Glutamatergic neuron (in vitro differentiated cells): Measurements from ENCODE around the gene SLC24A3. TPM values are rescaled to one million over a fixed set of nuclear protein-coding genes. Genes with fewer than 3 reads are reported as not detected.

ENCODE experiments used
- DNase-seq: peaks from one replicate; pipeline ENCODE4 v3.0.0; 2022
- H3K27ac Mint-ChIP-seq: one replicate; pipeline ENCODE4 v1.8.0; 2020; ENCODE audit warnings: mild to moderate bottlenecking, mixed read lengths, inconsistent platforms; ENCODE audit not compliant: unreplicated experiment
- H3K27me3 Mint-ChIP-seq: one replicate; pipeline ENCODE4 v1.8.0; 2020; ENCODE audit warnings: mild to moderate bottlenecking, moderate library complexity, mixed read lengths, inconsistent platforms; ENCODE audit not compliant: unreplicated experiment
- H3K36me3 Mint-ChIP-seq: one replicate; pipeline ENCODE4 v1.8.0; 2020; ENCODE audit warnings: mild to moderate bottlenecking, mixed read lengths, inconsistent platforms; ENCODE audit not compliant: unreplicated experiment
- H3K4me1 Mint-ChIP-seq: one replicate; pipeline ENCODE4 v1.8.0; 2020; ENCODE audit warnings: mild to moderate bottlenecking, low read depth, mixed read lengths, inconsistent platforms; ENCODE audit not compliant: unreplicated experiment
- H3K4me3 Mint-ChIP-seq: one replicate; pipeline ENCODE4 v1.8.0; 2020; ENCODE audit warnings: mild to moderate bottlenecking, mixed read lengths, inconsistent platforms; ENCODE audit not compliant: unreplicated experiment
- H3K9me3 Mint-ChIP-seq: one replicate; pipeline ENCODE4 v1.8.0; 2020; ENCODE audit warnings: mild to moderate bottlenecking, moderate library complexity, mixed read lengths, inconsistent platforms; ENCODE audit not compliant: unreplicated experiment
- total RNA-seq: library from RNA; stranded (reverse); fragmentation: NEBNext Ultra II Directional; extraction: Animal tissue kit (Norgen Biotek cat#: 25700); gene quantifications from one replicate; pipeline ENCODE4 v1.2.1, GENCODE V29; 2021; ENCODE audit not compliant: unreplicated experiment
- TF ChIP-seq, protein P1 (sequence below): fragments of 200-600 bp; sonication (generic); IDR thresholded peaks from one replicate; pipeline ENCODE4 v1.5.0; 2021; ENCODE audit not compliant: partially characterized antibody, unreplicated experiment

The SLC24A3 gene
- total RNA-seq, 1 donor from 2014 or later = 9.7 TPM

DNA sequence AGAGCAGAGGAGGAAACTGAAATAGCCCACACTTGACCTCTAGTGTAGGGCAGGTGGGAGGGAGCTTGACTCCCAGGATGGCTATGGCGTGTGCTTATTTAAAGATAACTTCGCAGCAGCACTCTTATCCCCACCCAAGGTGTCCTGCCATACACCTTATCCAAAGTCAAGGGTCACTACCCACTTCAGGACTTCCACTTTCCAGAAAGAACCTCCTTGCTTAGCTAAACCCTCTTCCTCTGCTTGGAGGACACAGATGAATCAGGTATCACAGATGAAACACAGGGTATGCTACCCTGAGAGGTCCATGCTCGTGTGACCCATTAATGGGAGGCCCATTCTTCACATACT, 547.9 kb downstream of the SLC24A3 start:
- peaks cover 5% of the 10 kb centered on the region for H3K36me3 Mint-ChIP-seq
- H3K9me3 Mint-ChIP-seq = peaks cover 12% of the 10 kb centered on the region
- peaks cover 8% of the 10 kb centered on the region for H3K27me3 Mint-ChIP-seq
- H3K27ac Mint-ChIP-seq = no peak overlapping the region
- H3K4me3 Mint-ChIP-seq = peak overlapping the region; percentile 31
- TF ChIP-seq, protein P1, sequence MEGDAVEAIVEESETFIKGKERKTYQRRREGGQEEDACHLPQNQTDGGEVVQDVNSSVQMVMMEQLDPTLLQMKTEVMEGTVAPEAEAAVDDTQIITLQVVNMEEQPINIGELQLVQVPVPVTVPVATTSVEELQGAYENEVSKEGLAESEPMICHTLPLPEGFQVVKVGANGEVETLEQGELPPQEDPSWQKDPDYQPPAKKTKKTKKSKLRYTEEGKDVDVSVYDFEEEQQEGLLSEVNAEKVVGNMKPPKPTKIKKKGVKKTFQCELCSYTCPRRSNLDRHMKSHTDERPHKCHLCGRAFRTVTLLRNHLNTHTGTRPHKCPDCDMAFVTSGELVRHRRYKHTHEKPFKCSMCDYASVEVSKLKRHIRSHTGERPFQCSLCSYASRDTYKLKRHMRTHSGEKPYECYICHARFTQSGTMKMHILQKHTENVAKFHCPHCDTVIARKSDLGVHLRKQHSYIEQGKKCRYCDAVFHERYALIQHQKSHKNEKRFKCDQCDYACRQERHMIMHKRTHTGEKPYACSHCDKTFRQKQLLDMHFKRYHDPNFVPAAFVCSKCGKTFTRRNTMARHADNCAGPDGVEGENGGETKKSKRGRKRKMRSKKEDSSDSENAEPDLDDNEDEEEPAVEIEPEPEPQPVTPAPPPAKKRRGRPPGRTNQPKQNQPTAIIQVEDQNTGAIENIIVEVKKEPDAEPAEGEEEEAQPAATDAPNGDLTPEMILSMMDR = no peak
- peaks cover 52% of the 10 kb centered on the region for H3K4me1 Mint-ChIP-seq
- DNase-seq = no peak

DNA sequence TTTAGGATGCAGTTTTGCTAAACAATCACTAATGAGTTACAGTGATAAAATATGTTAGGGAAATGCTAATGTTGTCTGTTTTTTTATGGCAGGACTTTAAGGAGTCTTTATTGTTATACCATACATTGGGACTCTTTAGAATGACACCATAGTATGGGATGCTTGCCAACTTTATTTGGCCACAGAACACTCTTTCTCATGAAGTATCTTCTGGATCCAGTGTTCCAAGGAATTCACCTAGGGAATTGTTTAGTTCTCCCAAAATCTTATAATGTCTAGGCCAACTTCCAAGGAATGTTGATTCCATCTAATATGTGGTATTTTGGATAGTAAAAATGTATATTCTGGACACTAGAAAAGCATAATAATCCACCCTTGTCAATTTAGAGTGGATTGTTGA, 548.9 kb downstream of the SLC24A3 start:
- TF ChIP-seq, protein P1 = no peak
- H3K27me3 Mint-ChIP-seq = peaks cover 9% of the 10 kb centered on the region
- peaks cover 15% of the 10 kb centered on the region for H3K9me3 Mint-ChIP-seq
- no peak for DNase-seq
- H3K4me1 Mint-ChIP-seq = peaks cover 57% of the 10 kb centered on the region
- H3K27ac Mint-ChIP-seq = no peak overlapping the region
- peaks cover 5% of the 10 kb centered on the region for H3K36me3 Mint-ChIP-seq
- H3K4me3 Mint-ChIP-seq = peak overlapping the region; percentile 31

DNA sequence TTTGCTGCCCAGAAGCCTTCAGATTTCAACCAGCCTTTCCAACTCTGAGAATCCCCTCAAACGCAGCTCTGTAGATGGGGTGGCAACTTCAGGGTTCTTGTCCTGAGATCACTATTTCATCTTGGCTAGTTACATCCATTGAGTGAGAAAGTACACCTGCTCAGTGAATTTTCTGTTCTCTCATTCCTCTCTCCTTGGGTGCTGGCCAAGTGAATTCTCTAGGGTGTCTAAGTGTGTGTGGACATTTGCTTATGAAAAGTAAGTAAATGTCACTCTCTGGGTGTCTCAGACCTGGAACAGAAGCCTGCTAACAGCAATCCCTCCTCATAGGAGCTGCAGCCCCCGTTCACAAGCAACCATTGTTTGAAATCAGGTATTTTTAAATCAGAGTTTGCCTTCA, 549.4 kb downstream of the SLC24A3 start:
- TF ChIP-seq, protein P1 = no peak
- H3K9me3 Mint-ChIP-seq = peaks cover 18% of the 10 kb centered on the region
- peaks cover 57% of the 10 kb centered on the region for H3K4me1 Mint-ChIP-seq
- peaks cover 5% of the 10 kb centered on the region for H3K36me3 Mint-ChIP-seq
- H3K27ac Mint-ChIP-seq = peak overlapping the region; percentile 88
- no peak for DNase-seq
- peak overlapping the region; percentile 72 for H3K4me3 Mint-ChIP-seq
- peaks cover 12% of the 10 kb centered on the region for H3K27me3 Mint-ChIP-seq

DNA sequence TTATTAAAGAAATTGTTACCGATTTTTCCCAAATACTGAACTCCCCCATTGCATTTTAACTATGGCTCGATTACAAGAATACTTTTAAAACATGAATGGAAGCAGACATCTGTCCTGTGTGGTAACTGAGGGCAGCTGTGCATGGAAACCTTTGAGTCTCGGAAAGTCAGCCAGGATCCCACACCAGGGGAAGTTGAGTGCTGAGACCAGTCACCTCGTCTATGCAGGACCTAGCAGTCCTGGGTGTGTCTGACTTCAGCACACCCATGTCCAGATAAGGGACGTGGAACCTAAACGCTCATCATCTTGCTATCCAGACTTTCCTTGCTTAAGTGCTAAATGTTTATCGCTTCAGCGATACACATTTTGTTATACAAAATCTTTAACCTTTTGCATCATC, 551.8 kb downstream of the SLC24A3 start:
- TF ChIP-seq, protein P1 = no peak
- H3K9me3 Mint-ChIP-seq = peaks cover 10% of the 10 kb centered on the region
- H3K4me3 Mint-ChIP-seq = peak overlapping the region; percentile 56
- peaks cover 11% of the 10 kb centered on the region for H3K27me3 Mint-ChIP-seq
- DNase-seq = no peak
- peaks cover 5% of the 10 kb centered on the region for H3K36me3 Mint-ChIP-seq
- peaks cover 72% of the 10 kb centered on the region for H3K4me1 Mint-ChIP-seq
- H3K27ac Mint-ChIP-seq = peak overlapping the region; percentile 45

DNA sequence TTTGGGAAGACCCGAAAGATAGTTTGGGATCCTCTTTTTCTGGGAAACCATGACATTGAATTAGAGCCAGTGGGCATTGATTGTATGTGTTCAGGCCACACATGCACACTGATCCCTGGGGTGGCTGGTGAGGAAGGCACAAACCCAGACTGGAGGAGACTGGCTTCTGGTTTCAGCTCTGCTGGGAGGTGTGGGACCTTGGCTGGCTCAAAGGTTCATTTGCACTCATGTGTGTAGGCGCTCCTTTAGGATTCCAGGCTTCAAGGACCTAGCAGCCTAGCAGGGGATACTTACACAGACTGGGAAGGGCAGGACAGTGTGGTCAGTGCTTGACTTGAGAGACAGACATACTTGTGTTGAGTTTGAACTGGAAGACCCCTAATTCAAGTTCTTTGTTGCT, 552.8 kb downstream of the SLC24A3 start:
- peak overlapping the region; percentile 93 for H3K27ac Mint-ChIP-seq
- peaks cover 10% of the 10 kb centered on the region for H3K9me3 Mint-ChIP-seq
- peaks cover 76% of the 10 kb centered on the region for H3K4me1 Mint-ChIP-seq
- peaks cover 8% of the 10 kb centered on the region for H3K27me3 Mint-ChIP-seq
- no peak for DNase-seq
- H3K4me3 Mint-ChIP-seq = peak overlapping the region; percentile 44
- TF ChIP-seq, protein P1 = no peak
- H3K36me3 Mint-ChIP-seq = peaks cover 5% of the 10 kb centered on the region
